Retinal pigment epithelial cell (primary cell): ENCODE results near the gene SRCIN1.
"Not testable (repeated sequence)": the region's sequence is repeated elsewhere in the genome, so short reads cannot be mapped to it uniquely, and the experiment has no call there.

Experiments used
- DNase-seq: peaks from one replicate; pipeline ENCODE4 v3.0.0-alpha.2; 2010; ENCODE audit warnings: low read depth
- H3K4me3 ChIP-seq: 2 replicates; pipeline ENCODE4 v1.5.1; 2011; ENCODE audit warnings: mild to moderate bottlenecking, low read length, control low read depth, moderate library complexity
- CTCF ChIP-seq: conservative IDR thresholded peaks from 2 replicates; pipeline ENCODE4 v1.5.1; 2011; ENCODE audit warnings: low read depth, low read length, control low read depth, inconsistent platforms

The SRCIN1 gene

GRCh38 chr17:38632334-38632733 lies 26.6 kb upstream of the SRCIN1 start:
- H3K4me3 ChIP-seq = no peak overlapping the region
- no peak for TF ChIP-seq CTCF
- DNase-seq = no peak

- TF ChIP-seq CTCF = no peak
- no peak overlapping the region for H3K4me3 ChIP-seq
- no peak for DNase-seq
Measured at GRCh38 chr17:38628441-38628840, 22.7 kb upstream of the SRCIN1 start.

GRCh38 chr17:38627957-38628356 lies 22.2 kb upstream of the SRCIN1 start:
- TF ChIP-seq CTCF = no peak
- no peak for DNase-seq

GRCh38 chr17:38626606-38627226 lies 21.0 kb upstream of the SRCIN1 start:
- H3K4me3 ChIP-seq, DNase-seq: not testable (repeated sequence)

More at GRCh38 chr17:38627957-38628356, 22.2 kb upstream of the SRCIN1 start:
- no peak overlapping the region for H3K4me3 ChIP-seq

GRCh38 chr17:38625482-38625881 lies 19.7 kb upstream of the SRCIN1 start:
- no peak overlapping the region for H3K4me3 ChIP-seq
- TF ChIP-seq CTCF = no peak
- DNase-seq = no peak

GRCh38 chr17:38624782-38625355 lies 19.1 kb upstream of the SRCIN1 start:
- not testable (repeated sequence) for H3K4me3 ChIP-seq, DNase-seq

- TF ChIP-seq CTCF = no peak
- DNase-seq = no peak
- no peak overlapping the region for H3K4me3 ChIP-seq
Measured at GRCh38 chr17:38621538-38621937, 15.8 kb upstream of the SRCIN1 start.

GRCh38 chr17:38620551-38621277 lies 15.0 kb upstream of the SRCIN1 start:
- no peak for DNase-seq
- TF ChIP-seq CTCF = no peak
- H3K4me3 ChIP-seq = no peak overlapping the region
